BLaER1 (cell line): ENCODE measurements around the gene NT5DC2.
"Not testable (repeated sequence)": the region's sequence is repeated elsewhere in the genome, so short reads cannot be mapped to it uniquely, and the experiment has no call there.

ENCODE experiments used
- H3K27ac ChIP-seq: shearing (Covaris generic); formaldehyde crosslinking; 2 replicates; pipeline ENCODE4 v1.8.1; 2022
- H3K27me3 ChIP-seq: shearing (Covaris generic); formaldehyde crosslinking; 2 replicates; pipeline ENCODE4 v1.8.1; 2022
- H3K36me3 ChIP-seq: shearing (Covaris generic); formaldehyde crosslinking; 2 replicates; pipeline ENCODE4 v1.8.1; 2022
- H3K4me1 ChIP-seq: shearing (Covaris generic); formaldehyde crosslinking; 2 replicates; pipeline ENCODE4 v1.8.1; 2022
- H3K4me2 ChIP-seq: shearing (Covaris generic); formaldehyde crosslinking; 2 replicates; pipeline ENCODE4 v1.8.1; 2022
- H3K4me3 ChIP-seq: shearing (Covaris generic); formaldehyde crosslinking; 2 replicates; pipeline ENCODE4 v1.8.1; 2022
- H3K9ac ChIP-seq: shearing (Covaris generic); formaldehyde crosslinking; 2 replicates; pipeline ENCODE4 v1.8.1; 2022
- H3K9me3 ChIP-seq: shearing (Covaris generic); formaldehyde crosslinking; 2 replicates; pipeline ENCODE4 v1.8.1; 2022
- H4K20me1 ChIP-seq: shearing (Covaris generic); formaldehyde crosslinking; 2 replicates; pipeline ENCODE4 v1.8.1; 2022
- Cebpa-rat ChIP-seq: shearing (Covaris generic); IDR thresholded peaks from 2 replicates; pipeline ENCODE4 v1.8.1; 2022

The NT5DC2 gene

GRCh38 chr3:52531860-52532516 lies 1.7 kb downstream of the NT5DC2 start:
- Histone ChIP-seq H3K4me3 (peak overlapping the region; percentile 93), H3K27ac (peak overlapping the region; percentile 90), H3K9me3 (no peaks in the 10 kb centered on the region), H3K4me1 (peaks cover 57% of the 10 kb centered on the region), H3K4me2 (peak overlapping the region; percentile 88), H3K36me3 (peaks cover 43% of the 10 kb centered on the region), H4K20me1 (peaks cover 45% of the 10 kb centered on the region), H3K27me3 (no peaks in the 10 kb centered on the region), H3K9ac (peak overlapping the region; percentile 93)
- TF ChIP-seq Cebpa-rat = no peak

- Histone ChIP-seq H3K9ac (peak overlapping the region; percentile 93; the same call in 1 of the 2 replicates), H3K4me2 (peak overlapping the region; percentile 88), H3K36me3 (peaks cover 51% of the 10 kb centered on the region), H3K27ac (peak overlapping the region; percentile 90), H4K20me1 (peaks cover 45% of the 10 kb centered on the region), H3K4me3 (no peak overlapping the region), H3K27me3 (no peaks in the 10 kb centered on the region), H3K4me1 (peaks cover 59% of the 10 kb centered on the region), H3K9me3 (no peaks in the 10 kb centered on the region)
- TF ChIP-seq Cebpa-rat = no peak
Observed at GRCh38 chr3:52530918-52531826, 2.5 kb downstream of the NT5DC2 start.

- Histone ChIP-seq H3K9me3 (no peaks in the 10 kb centered on the region), H3K4me1 (peaks cover 45% of the 10 kb centered on the region), H3K27me3 (no peaks in the 10 kb centered on the region), H3K9ac (no peak overlapping the region), H3K27ac (peak overlapping the region; percentile 35), H4K20me1 (peaks cover 46% of the 10 kb centered on the region), H3K4me2 (peak overlapping the region; percentile 88; the same call in 1 of the 2 replicates), H3K4me3 (no peak overlapping the region), H3K36me3 (peaks cover 65% of the 10 kb centered on the region)
- TF ChIP-seq Cebpa-rat = no peak
Observed at GRCh38 chr3:52529376-52530333, 4.0 kb downstream of the NT5DC2 start.

- Histone ChIP-seq H4K20me1 (peaks cover 52% of the 10 kb centered on the region), H3K9ac (no peak overlapping the region), H3K36me3 (peaks cover 74% of the 10 kb centered on the region), H3K4me3 (no peak overlapping the region), H3K4me2 (no peak overlapping the region), H3K4me1 (peaks cover 38% of the 10 kb centered on the region), H3K27ac (no peak overlapping the region), H3K27me3 (no peaks in the 10 kb centered on the region), H3K9me3 (no peaks in the 10 kb centered on the region)
- TF ChIP-seq Cebpa-rat = no peak
Observed at GRCh38 chr3:52528586-52529375, 4.9 kb downstream of the NT5DC2 start.

- no peak for TF ChIP-seq Cebpa-rat
- H3K27ac ChIP-seq = no peak overlapping the region; the same call in 1 of the 2 replicates
- H3K4me1 ChIP-seq = peaks cover 38% of the 10 kb centered on the region
- H3K9me3 ChIP-seq = no peaks in the 10 kb centered on the region
- peaks cover 82% of the 10 kb centered on the region for H3K36me3 ChIP-seq
- H3K27me3 ChIP-seq = no peaks in the 10 kb centered on the region
- no peak overlapping the region for H3K4me2 ChIP-seq
- H3K9ac ChIP-seq = no peak overlapping the region
- no peak overlapping the region for H3K4me3 ChIP-seq
- H4K20me1 ChIP-seq = peaks cover 58% of the 10 kb centered on the region
Observed at GRCh38 chr3:52527732-52528585, 5.7 kb downstream of the NT5DC2 start.

- Histone ChIP-seq H3K4me1 (peaks cover 31% of the 10 kb centered on the region), H3K9me3 (no peaks in the 10 kb centered on the region), H3K4me3 (no peak overlapping the region), H3K36me3 (peaks cover 90% of the 10 kb centered on the region), H4K20me1 (peaks cover 58% of the 10 kb centered on the region), H3K4me2 (no peak overlapping the region), H3K27ac (no peak overlapping the region; the same call in 1 of the 2 replicates), H3K27me3 (no peaks in the 10 kb centered on the region), H3K9ac (0 out of 2 replicates have a peak overlapping the region, but pooled peaks have one; percentile 7)
- no peak for TF ChIP-seq Cebpa-rat
Observed at GRCh38 chr3:52527039-52527731, 6.5 kb downstream of the NT5DC2 start.

- not testable (repeated sequence) for H3K27ac ChIP-seq, H3K9ac ChIP-seq, H3K4me3 ChIP-seq, H3K9me3 ChIP-seq, H3K27me3 ChIP-seq, H3K4me2 ChIP-seq
- Histone ChIP-seq H3K4me1 (peaks cover 26% of the 10 kb centered on the region), H3K36me3 (peaks cover 95% of the 10 kb centered on the region), H4K20me1 (peaks cover 53% of the 10 kb centered on the region)
Observed at GRCh38 chr3:52526671-52527038, 7.0 kb downstream of the NT5DC2 start.
